Measurements from ENCODE around the gene COL4A2.

Gene COL4A2

GRCh38 chr13:110419381-110419791 is 112.3 kb downstream of the COL4A2 start:
- no peak for DNase-seq (ENCODE audit: low read depth in 2 of 2)

GRCh38 chr13:110419946-110420345 is 112.9 kb downstream of the COL4A2 start:
- DNase-seq (ENCODE audit: low read depth in 2 of 2), result no peak

- no peak for DNase-seq (ENCODE audit: low read depth in 2 of 2)
Observed at GRCh38 chr13:110420626-110421025, 113.5 kb downstream of the COL4A2 start.

GRCh38 chr13:110421061-110421460 is 114.0 kb downstream of the COL4A2 start:
- DNase-seq (ENCODE audit: low read depth in 2 of 2), result no peak

GRCh38 chr13:110421696-110422385 is 114.8 kb downstream of the COL4A2 start:
- no peak for DNase-seq (ENCODE audit: low read depth in 2 of 2)

GRCh38 chr13:110422913-110423688 is 116.0 kb downstream of the COL4A2 start:
- DNase-seq (ENCODE audit: low read depth in 2 of 2), result no peak

GRCh38 chr13:110423689-110424302 is 116.7 kb downstream of the COL4A2 start:
- no peak for DNase-seq (ENCODE audit: low read depth in 2 of 2)

- no peak for DNase-seq (ENCODE audit: low read depth in 2 of 2)
Observed at GRCh38 chr13:110424569-110425443, 117.7 kb downstream of the COL4A2 start.

- no peak for DNase-seq (ENCODE audit: low read depth in 2 of 2)
Observed at GRCh38 chr13:110425444-110425780, 118.3 kb downstream of the COL4A2 start.

GRCh38 chr13:110426735-110427134 is 119.7 kb downstream of the COL4A2 start:
- no peak for DNase-seq (ENCODE audit: low read depth in 2 of 2)

GRCh38 chr13:110428313-110428712 is 121.2 kb downstream of the COL4A2 start:
- DNase-seq (ENCODE audit: low read depth in 2 of 2), result no peak

GRCh38 chr13:110430391-110431336 is 123.6 kb downstream of the COL4A2 start:
- no peak for DNase-seq (ENCODE audit: low read depth in 2 of 2)

GRCh38 chr13:110431425-110432294 is 124.6 kb downstream of the COL4A2 start:
- no peak for DNase-seq (ENCODE audit: low read depth in 2 of 2)

GRCh38 chr13:110432522-110432921 is 125.4 kb downstream of the COL4A2 start:
- DNase-seq (ENCODE audit: low read depth in 2 of 2), result no peak

GRCh38 chr13:110433014-110433413 is 125.9 kb downstream of the COL4A2 start:
- DNase-seq (ENCODE audit: low read depth in 2 of 2), result no peak

- DNase-seq (ENCODE audit: low read depth in 2 of 2), result no peak
Observed at GRCh38 chr13:110434629-110435028, 127.5 kb downstream of the COL4A2 start.

- DNase-seq (ENCODE audit: low read depth in 2 of 2), result no peak
Observed at GRCh38 chr13:110435331-110435730, 128.2 kb downstream of the COL4A2 start.

- no peak for DNase-seq (ENCODE audit: low read depth in 2 of 2)
Observed at GRCh38 chr13:110436276-110436675, 129.2 kb downstream of the COL4A2 start.

- no peak for DNase-seq (ENCODE audit: low read depth in 2 of 2)
Observed at GRCh38 chr13:110436786-110437370, 129.8 kb downstream of the COL4A2 start.
